Endothelial cell (in vitro differentiated cells): ENCODE results near the gene DPYSL5. TPM values are rescaled to one million over a fixed set of nuclear protein-coding genes. Genes with fewer than 3 reads are reported as not detected.

ENCODE experiments used
- DNase-seq: peaks from one replicate; pipeline ENCODE4 v3.0.0; 2021; ENCODE audit warnings: low spot score
- H3K27ac Mint-ChIP-seq: one replicate; pipeline ENCODE4 v1.8.0; 2021; ENCODE audit warnings: mixed read lengths, inconsistent platforms; ENCODE audit not compliant: unreplicated experiment
- H3K27me3 Mint-ChIP-seq: one replicate; pipeline ENCODE4 v1.8.0; 2021; ENCODE audit warnings: mild to moderate bottlenecking, moderate library complexity, mixed read lengths, inconsistent platforms; ENCODE audit not compliant: unreplicated experiment
- H3K36me3 Mint-ChIP-seq: one replicate; pipeline ENCODE4 v1.8.0; 2021; ENCODE audit warnings: mild to moderate bottlenecking, low read depth, mixed read lengths, inconsistent platforms; ENCODE audit not compliant: unreplicated experiment
- H3K4me1 Mint-ChIP-seq: one replicate; pipeline ENCODE4 v1.8.0; 2021; ENCODE audit warnings: mild to moderate bottlenecking, mixed read lengths, inconsistent platforms; ENCODE audit not compliant: unreplicated experiment
- H3K4me3 Mint-ChIP-seq: one replicate; pipeline ENCODE4 v1.8.0; 2021; ENCODE audit warnings: mild to moderate bottlenecking, mixed read lengths, inconsistent platforms; ENCODE audit not compliant: unreplicated experiment
- H3K9me3 Mint-ChIP-seq: one replicate; pipeline ENCODE4 v1.8.0; 2021; ENCODE audit warnings: mixed read lengths, inconsistent platforms; ENCODE audit not compliant: unreplicated experiment
- total RNA-seq: library from RNA; stranded (reverse); fragmentation: NEBNext Ultra II Directional; extraction: Animal tissue kit (Norgen Biotek cat#: 25700); gene quantifications from one replicate; pipeline ENCODE4 v1.2.1, GENCODE V29; 2021; ENCODE audit not compliant: unreplicated experiment
- TF ChIP-seq, protein P1 (sequence below): fragments of 200-600 bp; sonication (generic); IDR thresholded peaks from one replicate; pipeline ENCODE4 v1.5.0; 2021; ENCODE audit warnings: antibody characterized with exemption; ENCODE audit not compliant: unreplicated experiment

DPYSL5 gene
- total RNA-seq, 1 donor from 2014 or later, result 0.23 TPM

DNA sequence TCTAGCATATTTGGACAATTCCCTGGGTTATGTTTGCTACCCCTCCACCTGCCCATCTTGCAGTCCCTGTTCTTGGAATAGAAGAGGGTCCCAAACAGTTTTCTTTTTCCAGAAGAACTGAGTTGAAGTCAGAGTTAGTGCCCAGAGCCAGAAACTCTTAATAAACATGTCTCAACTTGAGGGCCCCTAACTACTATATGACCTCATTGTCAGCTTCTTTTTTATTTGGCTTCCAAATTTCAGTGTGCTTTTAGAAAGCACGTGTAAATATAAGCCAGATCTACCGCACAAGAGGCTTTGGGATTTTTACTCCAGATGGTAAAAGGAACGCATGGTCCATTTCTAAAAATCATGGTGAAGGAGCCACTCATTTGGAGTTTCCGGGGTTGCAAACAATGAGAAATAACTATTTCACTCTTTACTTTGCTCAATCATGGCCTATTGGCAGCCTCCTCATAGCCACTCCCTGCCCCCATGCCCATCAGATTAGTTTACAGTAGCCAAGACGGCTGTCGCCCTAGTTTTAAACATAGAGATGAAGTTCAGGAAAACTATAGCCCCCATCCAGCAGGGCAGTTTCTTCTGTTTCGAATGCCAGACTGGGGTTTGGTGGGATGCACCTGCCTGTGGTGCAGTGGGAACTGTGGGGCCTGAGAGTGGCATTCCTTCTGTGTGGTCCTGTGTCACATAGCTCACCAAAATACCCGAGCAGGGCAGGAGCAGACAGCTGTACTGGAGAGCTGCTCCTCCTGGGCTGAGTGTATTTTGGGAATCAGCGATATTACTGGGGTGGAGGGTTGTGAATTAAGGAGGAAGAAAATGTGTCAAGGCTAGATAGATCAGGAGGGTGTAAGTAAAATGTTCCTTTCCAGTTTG is 124.2 kb downstream of the DPYSL5 start:
- Mint-ChIP-seq H3K36me3 (no peaks in the 10 kb centered on the region), H3K4me3 (peak overlapping the region; percentile 88), H3K4me1 (peaks cover 9% of the 10 kb centered on the region), H3K27ac (no peak overlapping the region), H3K27me3 (peaks cover 22% of the 10 kb centered on the region), H3K9me3 (no peaks in the 10 kb centered on the region)
- no peak for DNase-seq
- TF ChIP-seq, protein P1, sequence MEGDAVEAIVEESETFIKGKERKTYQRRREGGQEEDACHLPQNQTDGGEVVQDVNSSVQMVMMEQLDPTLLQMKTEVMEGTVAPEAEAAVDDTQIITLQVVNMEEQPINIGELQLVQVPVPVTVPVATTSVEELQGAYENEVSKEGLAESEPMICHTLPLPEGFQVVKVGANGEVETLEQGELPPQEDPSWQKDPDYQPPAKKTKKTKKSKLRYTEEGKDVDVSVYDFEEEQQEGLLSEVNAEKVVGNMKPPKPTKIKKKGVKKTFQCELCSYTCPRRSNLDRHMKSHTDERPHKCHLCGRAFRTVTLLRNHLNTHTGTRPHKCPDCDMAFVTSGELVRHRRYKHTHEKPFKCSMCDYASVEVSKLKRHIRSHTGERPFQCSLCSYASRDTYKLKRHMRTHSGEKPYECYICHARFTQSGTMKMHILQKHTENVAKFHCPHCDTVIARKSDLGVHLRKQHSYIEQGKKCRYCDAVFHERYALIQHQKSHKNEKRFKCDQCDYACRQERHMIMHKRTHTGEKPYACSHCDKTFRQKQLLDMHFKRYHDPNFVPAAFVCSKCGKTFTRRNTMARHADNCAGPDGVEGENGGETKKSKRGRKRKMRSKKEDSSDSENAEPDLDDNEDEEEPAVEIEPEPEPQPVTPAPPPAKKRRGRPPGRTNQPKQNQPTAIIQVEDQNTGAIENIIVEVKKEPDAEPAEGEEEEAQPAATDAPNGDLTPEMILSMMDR, result no peak

DNA sequence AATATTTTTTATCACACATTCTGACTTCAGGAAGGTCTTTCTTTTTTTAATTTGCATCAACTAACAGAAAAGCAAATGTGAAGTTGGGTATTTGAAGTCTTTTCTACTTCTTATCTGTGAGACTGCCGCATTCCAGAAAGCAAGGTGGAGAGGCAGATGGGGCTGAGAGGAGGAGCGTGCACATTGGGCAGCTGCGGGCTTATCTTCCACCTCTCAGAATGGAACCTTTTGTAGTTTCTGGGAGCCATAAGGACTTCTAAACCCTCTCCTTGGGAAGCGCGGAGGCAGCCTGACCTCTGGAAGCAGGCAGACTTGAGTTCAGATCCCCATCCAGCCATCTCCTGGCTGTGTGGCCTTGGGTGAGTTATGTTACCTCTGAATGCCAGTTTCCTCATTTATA is 126.4 kb downstream of the DPYSL5 start:
- H3K9me3 Mint-ChIP-seq, result no peaks in the 10 kb centered on the region
- no peak for DNase-seq
- H3K36me3 Mint-ChIP-seq, result no peaks in the 10 kb centered on the region
- H3K4me1 Mint-ChIP-seq, result peaks cover 5% of the 10 kb centered on the region
- peaks cover 15% of the 10 kb centered on the region for H3K27me3 Mint-ChIP-seq
- H3K27ac Mint-ChIP-seq, result no peak overlapping the region
- H3K4me3 Mint-ChIP-seq, result no peak overlapping the region
- TF ChIP-seq, protein P1, result no peak

DNA sequence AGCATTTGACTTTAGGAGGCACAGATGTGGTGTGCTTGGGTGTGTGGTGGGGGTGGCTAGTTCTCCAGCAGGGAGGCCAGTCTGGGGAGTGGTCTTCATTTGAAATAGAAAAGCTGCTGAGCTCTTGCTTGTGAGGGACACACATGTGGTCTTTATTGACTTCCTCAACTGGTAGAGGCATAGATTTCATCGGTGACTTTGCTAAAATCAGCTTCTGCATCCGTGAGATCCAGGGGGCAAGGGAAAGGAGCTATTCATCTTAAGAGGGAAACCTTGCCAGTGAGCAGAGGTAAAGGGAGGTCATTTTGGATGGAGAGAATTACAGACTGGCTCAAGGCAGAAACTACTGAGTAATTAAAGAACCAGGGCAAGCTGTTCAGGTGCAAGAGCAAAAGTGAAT is 127.2 kb downstream of the DPYSL5 start:
- no peak for DNase-seq
- H3K27me3 Mint-ChIP-seq, result peaks cover 10% of the 10 kb centered on the region
- TF ChIP-seq, protein P1, result no peak
- H3K36me3 Mint-ChIP-seq, result no peaks in the 10 kb centered on the region
- H3K4me3 Mint-ChIP-seq, result no peak overlapping the region
- H3K9me3 Mint-ChIP-seq, result no peaks in the 10 kb centered on the region
- H3K4me1 Mint-ChIP-seq, result peaks cover 3% of the 10 kb centered on the region
- H3K27ac Mint-ChIP-seq, result no peak overlapping the region

DNA sequence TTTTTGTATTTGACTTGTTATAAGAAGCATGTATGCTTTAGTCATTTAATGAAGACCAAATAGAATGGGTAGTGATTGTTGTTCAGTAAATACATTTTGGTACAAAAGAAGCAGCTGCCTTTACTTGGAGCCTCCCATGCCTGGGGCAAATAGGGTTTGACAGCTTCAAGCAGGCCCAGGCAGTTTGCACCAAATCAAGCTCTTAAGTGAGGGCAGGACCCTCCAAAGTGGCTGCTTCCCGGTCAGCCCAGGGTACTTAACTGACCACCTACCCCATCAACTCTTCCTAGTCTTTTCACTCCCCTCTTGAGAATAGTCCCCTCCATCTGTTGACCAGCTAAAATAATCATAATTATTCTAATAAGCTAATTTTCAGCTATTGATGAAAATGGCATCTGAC is 127.7 kb downstream of the DPYSL5 start:
- H3K27ac Mint-ChIP-seq, result no peak overlapping the region
- H3K4me3 Mint-ChIP-seq, result no peak overlapping the region
- H3K36me3 Mint-ChIP-seq, result no peaks in the 10 kb centered on the region
- peaks cover 3% of the 10 kb centered on the region for H3K4me1 Mint-ChIP-seq
- H3K27me3 Mint-ChIP-seq, result peaks cover 7% of the 10 kb centered on the region
- TF ChIP-seq, protein P1, result no peak
- no peaks in the 10 kb centered on the region for H3K9me3 Mint-ChIP-seq
- no peak for DNase-seq

DNA sequence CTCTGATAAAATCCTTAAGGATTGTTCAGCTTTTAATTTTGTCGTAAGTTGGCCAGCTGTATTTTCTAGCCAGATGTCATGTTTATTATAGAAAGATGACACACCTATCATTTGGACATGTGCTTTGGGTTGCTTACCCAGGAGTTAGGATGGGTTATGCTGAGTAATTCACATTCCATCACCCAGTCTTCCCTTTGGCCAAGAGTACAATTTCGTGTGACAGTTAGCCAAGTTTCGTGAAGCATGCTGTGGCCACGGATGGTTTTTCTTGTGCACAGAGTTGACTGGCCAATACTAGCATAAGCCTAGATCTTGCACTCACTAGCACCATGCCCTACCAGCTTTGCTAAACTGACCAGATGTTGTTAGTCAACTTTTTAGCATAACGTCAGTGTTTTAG is 128.3 kb downstream of the DPYSL5 start:
- Mint-ChIP-seq H3K4me3 (no peak overlapping the region), H3K27ac (no peak overlapping the region), H3K27me3 (peaks cover 7% of the 10 kb centered on the region), H3K36me3 (no peaks in the 10 kb centered on the region), H3K4me1 (peaks cover 2% of the 10 kb centered on the region), H3K9me3 (no peaks in the 10 kb centered on the region)
- TF ChIP-seq, protein P1, result no peak
- DNase-seq, result no peak
